Testis (tissue), 2 donors: ENCODE results near the gene VWCE.
"Not testable (repeated sequence)": the region's sequence is repeated elsewhere in the genome, so short reads cannot be mapped to it uniquely, and the experiment has no call there.

Experiments
- POLR2A ChIP-seq: fragments of 450-650 bp; IDR thresholded peaks from one replicate; pipeline ENCODE4 v1.6.1; 2017; ENCODE audit warnings: antibody characterized with exemption, mild to moderate bottlenecking, moderate library complexity
- TF ChIP-seq, protein P1 (sequence below), 3 experiments: fragments of 450-650 bp in 2 of 3; fragments of 200-600 bp in 1 of 3; sonication (generic) in 1 of 3; IDR thresholded peaks; one replicate each; pipeline ENCODE4 v1.5.1; 2016 to 2019; ENCODE audit warnings: antibody characterized with exemption in 3 of 3, mild to moderate bottlenecking in 2 of 3, moderate library complexity in 1 of 3

DNA sequence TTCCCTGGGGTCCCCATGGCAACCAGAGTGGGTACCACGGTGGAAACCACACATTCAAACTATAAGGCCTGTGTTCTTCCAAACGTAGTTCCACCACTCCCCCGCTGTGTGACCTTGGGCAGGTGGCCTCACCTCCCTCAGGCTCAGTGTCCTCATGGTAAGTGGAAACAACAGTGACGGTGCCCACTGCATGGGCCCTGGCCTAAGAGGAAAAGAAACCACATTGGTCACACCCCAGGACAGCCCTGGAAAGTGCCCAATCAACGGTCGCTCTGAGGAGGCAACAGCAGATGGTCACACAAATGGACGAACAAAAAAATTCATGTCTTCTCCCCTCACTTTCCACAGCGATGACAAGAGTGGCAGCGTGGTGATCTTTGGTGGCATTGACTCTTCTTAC lies 47.0 kb downstream of the VWCE start:
- TF ChIP-seq, protein P1, sequence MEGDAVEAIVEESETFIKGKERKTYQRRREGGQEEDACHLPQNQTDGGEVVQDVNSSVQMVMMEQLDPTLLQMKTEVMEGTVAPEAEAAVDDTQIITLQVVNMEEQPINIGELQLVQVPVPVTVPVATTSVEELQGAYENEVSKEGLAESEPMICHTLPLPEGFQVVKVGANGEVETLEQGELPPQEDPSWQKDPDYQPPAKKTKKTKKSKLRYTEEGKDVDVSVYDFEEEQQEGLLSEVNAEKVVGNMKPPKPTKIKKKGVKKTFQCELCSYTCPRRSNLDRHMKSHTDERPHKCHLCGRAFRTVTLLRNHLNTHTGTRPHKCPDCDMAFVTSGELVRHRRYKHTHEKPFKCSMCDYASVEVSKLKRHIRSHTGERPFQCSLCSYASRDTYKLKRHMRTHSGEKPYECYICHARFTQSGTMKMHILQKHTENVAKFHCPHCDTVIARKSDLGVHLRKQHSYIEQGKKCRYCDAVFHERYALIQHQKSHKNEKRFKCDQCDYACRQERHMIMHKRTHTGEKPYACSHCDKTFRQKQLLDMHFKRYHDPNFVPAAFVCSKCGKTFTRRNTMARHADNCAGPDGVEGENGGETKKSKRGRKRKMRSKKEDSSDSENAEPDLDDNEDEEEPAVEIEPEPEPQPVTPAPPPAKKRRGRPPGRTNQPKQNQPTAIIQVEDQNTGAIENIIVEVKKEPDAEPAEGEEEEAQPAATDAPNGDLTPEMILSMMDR (IDR thresholded peaks at IDR 0.05): not testable (repeated sequence)
- not testable (repeated sequence) for TF ChIP-seq POLR2A
